Thyroid gland (tissue), 4 donors: ENCODE measurements around the gene ERICH6B.

Experiments used
- CTCF ChIP-seq, 6 experiments: fragments of 200-600 bp in 3 of 6; fragments of 450-650 bp in 3 of 6; sonication (generic) in 3 of 6; IDR thresholded peaks; one replicate each; pipeline ENCODE4 v1.5.1; 2016 to 2019; ENCODE audit warnings: antibody characterized with exemption in 6 of 6, mild to moderate bottlenecking in 2 of 6, inconsistent platforms in 1 of 6, moderate library complexity in 1 of 6
- POLR2A ChIP-seq, 2 donors: fragments of 450-650 bp; IDR thresholded peaks; one replicate each; pipeline ENCODE4 v1.6.1; 2017; ENCODE audit warnings: antibody characterized with exemption in 2 of 2, mild to moderate bottlenecking in 2 of 2, moderate library complexity in 1 of 2

- TF ChIP-seq CTCF (IDR thresholded peaks at IDR 0.05) (no peak), POLR2A (IDR thresholded peaks at IDR 0.05) (no peak)
These were observed 7.6 kb downstream of the ERICH6B start for GRCh38 chr13:45607931-45608330.
